HepG2 (cell line): Measurements from ENCODE around the gene SMO. TPM values are rescaled to one million over a fixed set of nuclear protein-coding genes. Genes with fewer than 3 reads are reported as not detected.

ENCODE experiments used
- ATAC-seq: fragments of 200-7000 bp; cut with Tn5 transposase; 3 replicates; pipeline ENCODE4 v1.9.1; 2020; ENCODE audit warnings: mild to moderate bottlenecking, moderate library complexity
- BruUV-seq: library from RNA; stranded (reverse); fragments of 400-500 nt; replicated peaks from 2 replicates; lab custom pipeline; 2021; lab: Mats Ljungman, UMichigan
- CTCF ChIA-PET: fragments of 300-600 bp; formaldehyde crosslinking; extraction: SDS; loops from one replicate; lab custom pipeline; 2021; ENCODE audit warnings: low total read pairs, inconsistent platforms, low intra/inter-chr PET ratio; lab: Yijun Ruan, JAX
- POLR2A ChIA-PET: fragments of 350-600 bp; sonication (Branson Sonifier 250); formaldehyde crosslinking; loops from one replicate; lab custom pipeline; 2020; ENCODE audit warnings: antibody characterized with exemption, inconsistent platforms; lab: Yijun Ruan, JAX
- DNase-seq: peaks from one replicate; pipeline ENCODE4 v3.0.0-alpha.2; 2015; ENCODE audit warnings: low spot score
- FAIRE-seq: peaks from 3 replicates; lab custom pipeline; 2011; peaks lifted over from hg19 to GRCh38; lab: Jason Lieb, UNC
- H2AFZ ChIP-seq: one replicate; pipeline ENCODE4 v1.6.1; 2011; ENCODE audit warnings: low read length, inconsistent platforms
- H3K27ac ChIP-seq: fragments of 300-600 bp; 3 replicates; pipeline ENCODE4 v1.8.0; 2011; ENCODE audit warnings: mixed run types, mild to moderate bottlenecking, mixed read lengths, low read length, inconsistent platforms; ENCODE audit not compliant: insufficient read depth; ENCODE audit errors: extremely low read length
- H3K27me3 ChIP-seq, 2 experiments: fragments of 200-600 bp in 1 of 2; 2 replicates in 1 of 2; 3 replicates in 1 of 2; pipeline versions ENCODE4 v1.6.0 to v1.8.0; 2011; ENCODE audit warnings: low read length in 2 of 2, mild to moderate bottlenecking in 2 of 2, moderate library complexity in 2 of 2, inconsistent platforms in 1 of 2; ENCODE audit not compliant: insufficient read depth in 2 of 2, control insufficient read depth in 1 of 2
- H3K36me3 ChIP-seq, 2 experiments: fragments of 200-600 bp in 1 of 2; replicated peaks in 1 of 2; 2 replicates in 1 of 2; 3 replicates in 1 of 2; pipeline versions ENCODE4 v1.5.1 to v1.8.0; 2011; ENCODE audit warnings: low read length in 2 of 2, inconsistent platforms in 1 of 2; ENCODE audit not compliant: insufficient read depth in 2 of 2, control insufficient read depth in 1 of 2
- H3K4me1 ChIP-seq: 2 replicates; pipeline ENCODE4 v1.5.1; 2012; ENCODE audit warnings: low read length, inconsistent platforms; ENCODE audit not compliant: insufficient read depth
- H3K4me2 ChIP-seq: 2 replicates; pipeline ENCODE4 v1.6.0; 2011; ENCODE audit warnings: low read depth, low read length, inconsistent platforms
- H3K4me3 ChIP-seq, 3 experiments: fragments of 200-600 bp in 1 of 3; sonication (generic), shearing (Covaris generic) in 1 of 3; replicated peaks in 1 of 3; 2 replicates each; pipeline ENCODE4 v1.5.1; 2011 to 2016; ENCODE audit warnings: low read length in 3 of 3, inconsistent platforms in 2 of 3, low read depth in 2 of 3, mild to moderate bottlenecking in 2 of 3, control low read depth in 1 of 3, mixed read lengths in 1 of 3; ENCODE audit not compliant: insufficient read depth in 1 of 3
- H3K79me2 ChIP-seq: one replicate; pipeline ENCODE4 v1.6.1; 2011; ENCODE audit warnings: low read length, inconsistent platforms; ENCODE audit not compliant: insufficient read depth
- H3K9ac ChIP-seq: 2 replicates; pipeline ENCODE4 v1.6.0; 2011; ENCODE audit warnings: mild to moderate bottlenecking, low read depth, low read length, inconsistent platforms; ENCODE audit not compliant: insufficient read depth
- H3K9me3 ChIP-seq: 2 replicates; pipeline ENCODE4 v1.5.1; 2012; ENCODE audit warnings: mild to moderate bottlenecking, low read length
- H4K20me1 ChIP-seq: 2 replicates; pipeline ENCODE4 v1.6.0; 2011; ENCODE audit warnings: inconsistent platforms, mild to moderate bottlenecking, low read length, moderate library complexity; ENCODE audit not compliant: insufficient read depth
- ATRX ChIP-seq: sonication (generic); formaldehyde crosslinking; IDR thresholded peaks from 2 replicates; pipeline ENCODE4 v1.4.0; 2020; ENCODE audit warnings: missing genetic modification reagents, borderline replicate concordance
- JDP2 ChIP-seq: sonication (generic); formaldehyde crosslinking; IDR thresholded peaks from 2 replicates; pipeline ENCODE4 v1.8.1; 2022; ENCODE audit warnings: missing genetic modification reagents, borderline replicate concordance
- MTA1 ChIP-seq: sonication (generic); formaldehyde crosslinking; IDR thresholded peaks from 2 replicates; pipeline ENCODE4 v1.4.0; 2020; ENCODE audit warnings: missing genetic modification reagents, mild to moderate bottlenecking, borderline replicate concordance
- SAFB2 ChIP-seq: sonication (generic); formaldehyde crosslinking; IDR thresholded peaks from 2 replicates; pipeline ENCODE4 v1.5.1; 2020; ENCODE audit warnings: missing genetic modification reagents, low read depth, mild to moderate bottlenecking, borderline replicate concordance
- SRF ChIP-seq: IDR thresholded peaks from 2 replicates; pipeline ENCODE4 v1.6.1; 2011; ENCODE audit warnings: mild to moderate bottlenecking, low read depth, low read length, moderate library complexity
- TCF7L2 ChIP-seq: IDR thresholded peaks from 2 replicates; pipeline ENCODE4 v1.6.1; 2011; ENCODE audit warnings: mild to moderate bottlenecking, low read depth, low read length, moderate library complexity
- U2AF1 ChIP-seq: fragments of 200-400 bp; formaldehyde crosslinking; optimal IDR thresholded peaks from 2 replicates; pipeline ENCODE3; 2017; ENCODE audit warnings: mild to moderate bottlenecking, low read depth, low read length
- ZNF383 ChIP-seq: sonication (generic); formaldehyde crosslinking; IDR thresholded peaks from 2 replicates; pipeline ENCODE4 v1.4.0; 2020; ENCODE audit warnings: missing genetic modification reagents, mild to moderate bottlenecking, borderline replicate concordance
- ZNF713 ChIP-seq: sonication (generic); formaldehyde crosslinking; IDR thresholded peaks from 2 replicates; pipeline ENCODE4 v1.4.0; 2020; ENCODE audit warnings: mild to moderate bottlenecking, missing genetic modification reagents
- ZNF775 ChIP-seq: sonication (generic); formaldehyde crosslinking; IDR thresholded peaks from 2 replicates; pipeline ENCODE4 v1.4.0; 2020; ENCODE audit warnings: missing genetic modification reagents, mild to moderate bottlenecking, moderate library complexity, borderline replicate concordance
- WGBS: methylation state at CpG from one replicate; pipeline ENCODE4 v1.1.6; 2017; ENCODE audit warnings: low lambda C conversion rate; 5-methylcytosine and 5-hydroxymethylcytosine counted together
- in situ Hi-C: cut with HindIII; loops from 2 replicates; pipeline ENCODE4 v1.10.0; 2017; ENCODE audit warnings: low pct_unique_long_range_greater_than_20kb; ENCODE audit not compliant: extremely low pct_ligation_motif_present
- intact Hi-C: fragments of 100-400 bp; cut with micrococcal nuclease; formaldehyde crosslinking; loops from one replicate; pipeline ENCODE4 v1.10.0; 2022; ENCODE audit not compliant: unreplicated experiment
- polyA plus RNA-seq, 8 experiments: library from polyadenylated mRNA; depleted of rRNA in 3 of 8; stranded (reverse) in 7 of 8; unstranded in 1 of 8; fragments of >200 nt; fragmentation: Illumina TruSeq in 4 of 8; extraction: Trizol in 4 of 8; gene quantifications; 2 replicates each; pipeline versions ENCODE4 v1.2.1 to v1.2.3, GENCODE V29; 2011 to 2016; ENCODE audit warnings: low read depth in 4 of 8, missing spikeins in 1 of 8, mixed read lengths in 1 of 8; ENCODE audit not compliant: insufficient read depth in 1 of 8
- total RNA-seq, 5 experiments: library from RNA; depleted of rRNA; stranded (reverse); fragments of >200 nt; fragmentation: Illumina TruSeq; extraction: Trizol; gene quantifications; 2 replicates each; pipeline ENCODE4 v1.2.3, GENCODE V29; 2016; ENCODE audit warnings: low read depth in 1 of 5

SMO gene
- total and polyA plus RNA-seq, 2 of the 13 experiments (the other 11 are each of a cell fraction or from before 2014, with no cell fraction given) = 23.8 to 32.3 TPM

DNA sequence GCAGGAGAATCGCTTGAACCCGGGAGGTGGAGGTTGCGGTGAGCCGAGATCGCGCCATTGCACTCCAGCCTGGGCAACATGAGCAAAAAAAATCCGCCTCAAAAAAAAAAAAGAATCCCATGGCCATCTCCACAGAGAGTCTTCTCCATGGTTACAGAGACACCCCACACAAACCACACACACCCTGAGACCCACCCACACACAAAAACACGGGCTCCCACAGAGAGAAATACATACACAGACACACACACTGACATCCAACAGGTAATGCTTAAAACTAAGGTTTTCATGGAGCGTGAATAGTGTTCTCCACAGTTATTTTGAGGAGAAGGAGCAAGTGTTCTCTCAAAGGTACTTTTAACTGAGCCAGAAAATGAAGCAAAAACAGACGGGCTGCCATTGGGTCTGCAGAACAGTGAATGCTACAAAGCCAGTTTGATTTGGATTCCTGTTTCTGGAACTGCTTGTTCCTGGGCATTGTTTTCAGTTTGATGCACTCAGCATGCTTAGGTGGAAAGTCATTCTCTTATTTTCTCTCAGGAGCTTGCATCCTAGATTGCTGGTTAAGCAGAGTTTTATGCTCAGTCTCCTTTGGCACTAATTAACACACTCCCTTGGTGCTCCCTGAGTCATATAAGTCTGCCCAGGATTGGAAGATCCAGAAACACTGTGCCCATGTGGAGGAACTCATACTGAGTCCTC lies 51.8 kb downstream of the SMO start:
- no peak overlapping the region for H3K9ac ChIP-seq
- TF ChIP-seq U2AF1 = no peak
- TF ChIP-seq ATRX (CRISPR knock-in tag) = no peak
- TF ChIP-seq TCF7L2 = no peak
- no peak for TF ChIP-seq MTA1 (CRISPR knock-in tag)
- no peak for TF ChIP-seq ZNF383 (CRISPR knock-in tag)
- no peak for TF ChIP-seq SRF
- no peak for TF ChIP-seq ZNF713 (CRISPR knock-in tag)
- no peak for TF ChIP-seq SAFB2 (CRISPR knock-in tag)
- no peak for TF ChIP-seq JDP2 (CRISPR knock-in tag)
- TF ChIP-seq ZNF775 = no peak
- BruUV-seq = no TSS peak
- H3K4me1 ChIP-seq = 0 out of 2 replicates have a peak, but pooled peaks cover 7% of the 10 kb centered on the region
- H3K9me3 ChIP-seq = no peaks in the 10 kb centered on the region
- no peaks in the 10 kb centered on the region for H4K20me1 ChIP-seq
- H3K27ac ChIP-seq = no peak overlapping the region
- H3K4me2 ChIP-seq = no peak overlapping the region
- intact Hi-C loops (no loop called here), in situ Hi-C loops (no loop called here)
- POLR2A ChIA-PET = no interaction called here
- peaks cover 3% of the 10 kb centered on the region for H3K79me2 ChIP-seq
- CTCF ChIA-PET = no interaction called here
- FAIRE-seq (no peak), DNase-seq (no peak), ATAC-seq (no peak)
- WGBS = 98% methylated on average over 10 of the region's 10 CpGs
- no peak overlapping the region for H2AFZ ChIP-seq
- H3K4me3 ChIP-seq = no peak overlapping the region
- H3K36me3 ChIP-seq = no peaks in the 10 kb centered on the region
- H3K27me3 ChIP-seq = no peaks in the 10 kb centered on the region
